HG02610 (cell line): ENCODE measurements around the gene SLC22A5.

Source experiments
- ATAC-seq: cut with Tn5 transposase; IDR thresholded peaks from one replicate; pipeline ENCODE4 v1.9.1; 2021; ENCODE audit warnings: mild to moderate bottlenecking, moderate library complexity; ENCODE audit not compliant: unreplicated experiment

SLC22A5 gene

GRCh38 chr5:132439521-132440089 lies 70.1 kb downstream of the SLC22A5 start:
- ATAC-seq: peak; percentile 35

DNA sequence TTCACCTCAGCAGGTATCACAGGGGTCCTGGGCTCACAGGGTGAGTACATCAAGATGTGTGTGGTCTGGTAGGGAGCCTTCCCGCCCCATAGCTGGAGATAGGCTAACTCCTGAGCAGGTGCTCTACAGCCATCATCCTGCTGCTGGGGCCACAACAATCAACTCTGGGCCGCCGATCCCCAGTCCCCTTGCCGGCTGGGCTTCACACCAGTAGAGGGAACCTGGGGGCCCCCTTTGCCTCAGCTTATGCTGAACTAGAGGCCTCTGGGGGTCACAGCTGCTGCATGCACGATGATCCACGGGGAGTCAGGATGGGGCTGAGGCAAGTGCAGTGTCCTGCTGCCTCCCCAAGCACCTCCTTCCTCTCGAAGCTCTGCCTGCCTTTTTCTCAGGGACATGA lies 74.6 kb downstream of the SLC22A5 start:
- ATAC-seq: no peak
